ENCODE data around the gene WDR76. TPM values are rescaled to one million over a fixed set of nuclear protein-coding genes. Genes with fewer than 3 reads are reported as not detected.

WDR76 gene
- polyA plus RNA-seq, 1 donor from 2014 or later = 0.43 TPM

- H3K27ac ChIP-seq (ENCODE audit: low read length) = no peak overlapping the region
- H3K9me3 ChIP-seq (ENCODE audit: low read length) = no peaks in the 10 kb centered on the region
- H3K79me2 ChIP-seq (replicated peaks; ENCODE audit: insufficient read depth, low read length) = no peaks in the 10 kb centered on the region
- no peak overlapping the region for H3K4me3 ChIP-seq (ENCODE audit: low read length)
- no peaks in the 10 kb centered on the region for H3K27me3 ChIP-seq (ENCODE audit: insufficient read depth, low read depth, low read length)
- H4K20me1 ChIP-seq (ENCODE audit: insufficient read depth) = no peaks in the 10 kb centered on the region
- no peak for TF ChIP-seq CTCF (IDR thresholded peaks at IDR 0.05; ENCODE audit: poor library complexity, severe bottlenecking)
- no peak for TF ChIP-seq EP300 (conservative IDR thresholded peaks at IDR 0.05; ENCODE audit: poor library complexity, severe bottlenecking)
- TF ChIP-seq EZH2 (IDR thresholded peaks at IDR 0.05; ENCODE audit: borderline replicate concordance, insufficient read depth, low read length, poor library complexity, severe bottlenecking) = no peak
- TF ChIP-seq, protein P1, sequence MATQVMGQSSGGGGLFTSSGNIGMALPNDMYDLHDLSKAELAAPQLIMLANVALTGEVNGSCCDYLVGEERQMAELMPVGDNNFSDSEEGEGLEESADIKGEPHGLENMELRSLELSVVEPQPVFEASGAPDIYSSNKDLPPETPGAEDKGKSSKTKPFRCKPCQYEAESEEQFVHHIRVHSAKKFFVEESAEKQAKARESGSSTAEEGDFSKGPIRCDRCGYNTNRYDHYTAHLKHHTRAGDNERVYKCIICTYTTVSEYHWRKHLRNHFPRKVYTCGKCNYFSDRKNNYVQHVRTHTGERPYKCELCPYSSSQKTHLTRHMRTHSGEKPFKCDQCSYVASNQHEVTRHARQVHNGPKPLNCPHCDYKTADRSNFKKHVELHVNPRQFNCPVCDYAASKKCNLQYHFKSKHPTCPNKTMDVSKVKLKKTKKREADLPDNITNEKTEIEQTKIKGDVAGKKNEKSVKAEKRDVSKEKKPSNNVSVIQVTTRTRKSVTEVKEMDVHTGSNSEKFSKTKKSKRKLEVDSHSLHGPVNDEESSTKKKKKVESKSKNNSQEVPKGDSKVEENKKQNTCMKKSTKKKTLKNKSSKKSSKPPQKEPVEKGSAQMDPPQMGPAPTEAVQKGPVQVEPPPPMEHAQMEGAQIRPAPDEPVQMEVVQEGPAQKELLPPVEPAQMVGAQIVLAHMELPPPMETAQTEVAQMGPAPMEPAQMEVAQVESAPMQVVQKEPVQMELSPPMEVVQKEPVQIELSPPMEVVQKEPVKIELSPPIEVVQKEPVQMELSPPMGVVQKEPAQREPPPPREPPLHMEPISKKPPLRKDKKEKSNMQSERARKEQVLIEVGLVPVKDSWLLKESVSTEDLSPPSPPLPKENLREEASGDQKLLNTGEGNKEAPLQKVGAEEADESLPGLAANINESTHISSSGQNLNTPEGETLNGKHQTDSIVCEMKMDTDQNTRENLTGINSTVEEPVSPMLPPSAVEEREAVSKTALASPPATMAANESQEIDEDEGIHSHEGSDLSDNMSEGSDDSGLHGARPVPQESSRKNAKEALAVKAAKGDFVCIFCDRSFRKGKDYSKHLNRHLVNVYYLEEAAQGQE (IDR thresholded peaks at IDR 0.05; ENCODE audit: borderline replicate concordance) = no peak
- no peak for TF ChIP-seq MXI1 (conservative IDR thresholded peaks at IDR 0.05; ENCODE audit: poor library complexity, severe bottlenecking)
- TF ChIP-seq POLR2AphosphoS5 (IDR thresholded peaks at IDR 0.05) = no peak
- TF ChIP-seq TAF1 (IDR thresholded peaks at IDR 0.05; ENCODE audit: low read depth) = no peak
- no peak for TF ChIP-seq RAD21 (conservative IDR thresholded peaks at IDR 0.05)
- TF ChIP-seq SMC3 (conservative IDR thresholded peaks at IDR 0.05; ENCODE audit: poor library complexity) = no peak
- H3K4me2 ChIP-seq (ENCODE audit: low read length) = no peak overlapping the region
- H3K9ac ChIP-seq (ENCODE audit: low read length) = no peak overlapping the region
- H3K36me3 ChIP-seq (ENCODE audit: insufficient read depth, low read length) = peaks cover 2% of the 10 kb centered on the region
- no peaks in the 10 kb centered on the region for H3K9me2 ChIP-seq (ENCODE audit: insufficient read depth, low read length)
- no peak overlapping the region for H2AFZ ChIP-seq (ENCODE audit: low read depth, low read length)
- no peaks in the 10 kb centered on the region for H3F3A ChIP-seq (ENCODE audit: insufficient read depth, low read length, poor library complexity, severe bottlenecking)
Observed at GRCh38 chr15:43886558-43886957, 59.8 kb downstream of the WDR76 start.

- Histone ChIP-seq H3K27me3 (ENCODE audit: insufficient read depth, low read depth, low read length) (no peaks in the 10 kb centered on the region), H3F3A (ENCODE audit: insufficient read depth, low read length, poor library complexity, severe bottlenecking) (no peaks in the 10 kb centered on the region), H3K9me3 (ENCODE audit: low read length) (no peaks in the 10 kb centered on the region), H2AFZ (ENCODE audit: low read depth, low read length) (no peak overlapping the region), H3K79me2 (replicated peaks; ENCODE audit: insufficient read depth, low read length) (no peaks in the 10 kb centered on the region), H3K4me2 (ENCODE audit: low read length) (no peak overlapping the region), H3K27ac (ENCODE audit: low read length) (no peak overlapping the region), H3K36me3 (ENCODE audit: insufficient read depth, low read length) (no peaks in the 10 kb centered on the region), H4K20me1 (ENCODE audit: insufficient read depth) (no peaks in the 10 kb centered on the region), H3K4me3 (ENCODE audit: low read length) (no peak overlapping the region), H3K9me2 (ENCODE audit: insufficient read depth, low read length) (no peaks in the 10 kb centered on the region), H3K9ac (ENCODE audit: low read length) (no peak overlapping the region)
- TF ChIP-seq TAF1 (IDR thresholded peaks at IDR 0.05; ENCODE audit: low read depth) (no peak), EZH2 (IDR thresholded peaks at IDR 0.05; ENCODE audit: borderline replicate concordance, insufficient read depth, low read length, poor library complexity, severe bottlenecking) (no peak), RAD21 (conservative IDR thresholded peaks at IDR 0.05) (no peak)
- TF ChIP-seq, protein P1 (IDR thresholded peaks at IDR 0.05; ENCODE audit: borderline replicate concordance) = no peak
Observed at GRCh38 chr15:43887901-43888300, 61.1 kb downstream of the WDR76 start.

Measured in neural cell (in vitro differentiated cells).